OCI-LY3 (cell line): ENCODE measurements around the gene HIGD1A.

Source experiments
- H2AFZ ChIP-seq: fragments of 200-600, 300-600 bp; shearing (Covaris generic); 2 replicates; pipeline ENCODE4 v1.6.0; 2014; ENCODE audit warnings: antibody characterized with exemption, low read depth, low read length
- H3K27ac ChIP-seq: fragments of 200-600, 300-600 bp; sonication (generic); 2 replicates; pipeline ENCODE4 v1.5.1; 2014; ENCODE audit warnings: mild to moderate bottlenecking, low read length, moderate library complexity, mixed read lengths
- H3K27me3 ChIP-seq: fragments of 200-600, 300-600 bp; sonication (generic); 2 replicates; pipeline ENCODE4 v1.6.1; 2014; ENCODE audit warnings: low read depth, low read length, mixed read lengths
- H3K36me3 ChIP-seq: fragments of 200-600, 300-600 bp; sonication (generic); replicated peaks from 2 replicates; pipeline ENCODE3; 2014; ENCODE audit warnings: low read depth, low read length, mixed read lengths
- H3K4me1 ChIP-seq: fragments of 300-600, 200-600 bp; sonication (generic); 2 replicates; pipeline ENCODE4 v1.6.1; 2014; ENCODE audit warnings: low read length, mixed read lengths
- H3K4me2 ChIP-seq: fragments of 200-600, 300-600 bp; sonication (generic); 2 replicates; pipeline ENCODE4 v1.6.1; 2014; ENCODE audit warnings: low read length, mixed read lengths
- H3K4me3 ChIP-seq: fragments of 300-600, 200-600 bp; sonication (generic); 2 replicates; pipeline ENCODE4 v1.5.1; 2014; ENCODE audit warnings: antibody characterized with exemption, mild to moderate bottlenecking, low read length, moderate library complexity
- H3K79me2 ChIP-seq: fragments of 300-600, 200-600 bp; shearing (Covaris generic); 2 replicates; pipeline ENCODE4 v1.6.1; 2014; ENCODE audit warnings: mild to moderate bottlenecking, low read length, mixed read lengths
- H3K9ac ChIP-seq: fragments of 300-600, 200-600 bp; shearing (Covaris generic); 2 replicates; pipeline ENCODE4 v1.6.0; 2014; ENCODE audit warnings: mild to moderate bottlenecking, low read length, moderate library complexity
- H3K9me3 ChIP-seq: fragments of 200-600, 300-600 bp; shearing (Covaris generic); 2 replicates; pipeline ENCODE4 v1.6.1; 2014; ENCODE audit warnings: low read length, mixed read lengths; ENCODE audit not compliant: insufficient read depth
- H4K20me1 ChIP-seq: fragments of 200-600, 300-600 bp; sonication (generic); 2 replicates; pipeline ENCODE4 v1.6.1; 2016; ENCODE audit warnings: low read length, mixed read lengths; ENCODE audit not compliant: insufficient read depth
- EZH2phosphoT487 ChIP-seq: fragments of 200-600 bp; shearing (Covaris generic); IDR thresholded peaks from 2 replicates; pipeline ENCODE4 v1.6.1; 2018; ENCODE audit warnings: antibody characterized with exemption, mixed run types, low read depth
- TF ChIP-seq, protein P1 (sequence below): fragments of 200-600, 300-600 bp; sonication (generic); IDR thresholded peaks from 2 replicates; pipeline ENCODE4 v1.5.1; 2014; ENCODE audit warnings: antibody characterized with exemption, low read length, low read depth

The HIGD1A gene

DNA sequence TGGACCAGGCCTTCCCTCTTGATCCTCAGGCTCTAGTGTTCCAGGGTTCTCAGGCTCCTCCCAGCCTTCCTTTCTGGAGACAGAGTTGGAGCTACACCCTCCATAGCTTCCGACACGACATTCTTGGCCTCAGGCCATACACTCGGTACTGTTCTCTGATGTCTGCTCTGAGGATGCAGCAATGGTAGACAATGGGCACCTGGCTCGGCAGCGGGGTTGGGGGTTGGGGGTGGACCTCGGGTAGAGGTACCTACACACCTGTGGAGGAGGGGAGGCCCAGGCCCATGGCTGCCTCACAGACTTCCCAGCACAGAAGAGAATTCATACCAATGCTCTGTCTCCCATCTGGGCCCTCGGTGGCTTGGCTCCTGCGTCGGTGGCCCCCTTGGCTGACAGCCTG is 52.7 kb downstream of the HIGD1A start:
- Histone ChIP-seq H3K27ac (no peak overlapping the region), H3K9ac (no peak overlapping the region), H4K20me1 (no peaks in the 10 kb centered on the region), H3K9me3 (no peaks in the 10 kb centered on the region), H3K4me2 (no peak overlapping the region), H3K27me3 (peaks cover 4% of the 10 kb centered on the region; the same call in 1 of the 2 replicates), H3K79me2 (no peaks in the 10 kb centered on the region), H3K4me3 (no peak overlapping the region), H2AFZ (no peak overlapping the region), H3K36me3 (no peaks in the 10 kb centered on the region), H3K4me1 (no peaks in the 10 kb centered on the region)
- TF ChIP-seq EZH2phosphoT487, result no peak
- TF ChIP-seq, protein P1, sequence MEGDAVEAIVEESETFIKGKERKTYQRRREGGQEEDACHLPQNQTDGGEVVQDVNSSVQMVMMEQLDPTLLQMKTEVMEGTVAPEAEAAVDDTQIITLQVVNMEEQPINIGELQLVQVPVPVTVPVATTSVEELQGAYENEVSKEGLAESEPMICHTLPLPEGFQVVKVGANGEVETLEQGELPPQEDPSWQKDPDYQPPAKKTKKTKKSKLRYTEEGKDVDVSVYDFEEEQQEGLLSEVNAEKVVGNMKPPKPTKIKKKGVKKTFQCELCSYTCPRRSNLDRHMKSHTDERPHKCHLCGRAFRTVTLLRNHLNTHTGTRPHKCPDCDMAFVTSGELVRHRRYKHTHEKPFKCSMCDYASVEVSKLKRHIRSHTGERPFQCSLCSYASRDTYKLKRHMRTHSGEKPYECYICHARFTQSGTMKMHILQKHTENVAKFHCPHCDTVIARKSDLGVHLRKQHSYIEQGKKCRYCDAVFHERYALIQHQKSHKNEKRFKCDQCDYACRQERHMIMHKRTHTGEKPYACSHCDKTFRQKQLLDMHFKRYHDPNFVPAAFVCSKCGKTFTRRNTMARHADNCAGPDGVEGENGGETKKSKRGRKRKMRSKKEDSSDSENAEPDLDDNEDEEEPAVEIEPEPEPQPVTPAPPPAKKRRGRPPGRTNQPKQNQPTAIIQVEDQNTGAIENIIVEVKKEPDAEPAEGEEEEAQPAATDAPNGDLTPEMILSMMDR, result no peak

DNA sequence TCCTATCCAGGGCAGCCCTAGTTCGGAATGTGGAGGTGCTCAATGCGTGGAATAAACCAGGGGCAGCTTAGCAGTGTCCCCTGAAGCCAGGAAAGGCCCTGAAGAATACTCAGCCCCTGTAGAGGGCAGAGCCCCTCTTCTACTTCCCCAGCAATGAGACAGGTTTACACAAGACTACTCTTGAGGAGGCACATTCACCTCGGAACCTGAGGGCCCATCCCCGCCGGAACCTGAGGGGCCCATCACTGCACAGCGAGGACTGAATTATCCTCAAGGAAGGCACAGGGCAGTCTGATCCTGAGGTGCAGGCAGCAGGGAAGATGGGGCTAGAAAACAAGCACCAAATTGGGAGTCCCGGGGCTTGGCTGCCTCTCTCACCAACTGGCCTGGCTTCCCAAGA is 53.5 kb downstream of the HIGD1A start:
- TF ChIP-seq, protein P1, result no peak
- no peak for TF ChIP-seq EZH2phosphoT487
- no peak overlapping the region for H2AFZ ChIP-seq

DNA sequence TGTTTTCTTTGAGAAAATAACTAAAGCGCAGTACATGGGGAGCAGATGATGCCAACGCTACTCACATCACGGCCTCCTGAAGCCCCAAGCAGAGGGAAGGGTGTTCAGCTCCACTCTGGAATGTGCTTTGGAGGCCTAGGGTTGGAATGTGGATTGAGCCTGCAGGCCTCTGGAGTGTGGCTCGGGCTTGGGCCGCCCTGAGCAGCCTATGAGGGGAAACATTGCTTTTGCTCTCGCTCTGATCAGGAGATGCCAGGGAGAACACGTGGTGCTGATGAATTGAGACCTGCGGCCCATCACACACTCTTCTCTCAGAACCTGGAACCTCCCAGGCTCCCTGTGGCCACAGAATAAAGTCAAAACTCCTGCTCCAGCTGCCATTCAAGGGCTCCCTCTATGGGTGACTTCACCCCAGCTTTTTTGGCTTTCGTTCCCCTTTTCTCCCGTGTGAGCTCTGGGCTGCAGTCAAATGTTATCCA is 54.5 kb downstream of the HIGD1A start:
- Histone ChIP-seq H3K36me3 (no peaks in the 10 kb centered on the region), H3K4me1 (peaks cover 2% of the 10 kb centered on the region; the same call in 1 of the 2 replicates), H3K27me3 (peaks cover 4% of the 10 kb centered on the region; the same call in 1 of the 2 replicates)

More for the DNA sequence above, 53.5 kb downstream of the HIGD1A start:
- H4K20me1 ChIP-seq, result no peaks in the 10 kb centered on the region
- no peak overlapping the region for H3K4me2 ChIP-seq
- H3K36me3 ChIP-seq, result no peaks in the 10 kb centered on the region
- no peaks in the 10 kb centered on the region for H3K79me2 ChIP-seq
- H3K9me3 ChIP-seq, result no peaks in the 10 kb centered on the region
- H3K4me3 ChIP-seq, result no peak overlapping the region
- peaks cover 4% of the 10 kb centered on the region; the same call in 1 of the 2 replicates for H3K27me3 ChIP-seq
- H3K27ac ChIP-seq, result no peak overlapping the region
- no peak overlapping the region for H3K9ac ChIP-seq
- H3K4me1 ChIP-seq, result no peaks in the 10 kb centered on the region

GRCh38 chr3:42749025-42749752 is 55.1 kb downstream of the HIGD1A start:
- Histone ChIP-seq H3K27me3 (peaks cover 3% of the 10 kb centered on the region; the same call in 1 of the 2 replicates), H3K4me2 (no peak overlapping the region)
- no peak for TF ChIP-seq EZH2phosphoT487
- TF ChIP-seq, protein P1, result no peak

More for the DNA sequence above, 54.5 kb downstream of the HIGD1A start:
- H3K79me2 ChIP-seq, result no peaks in the 10 kb centered on the region
- TF ChIP-seq, protein P1, result peak; percentile 64
- no peak for TF ChIP-seq EZH2phosphoT487
- no peak overlapping the region for H3K27ac ChIP-seq
- no peaks in the 10 kb centered on the region for H4K20me1 ChIP-seq
- H3K9me3 ChIP-seq, result no peaks in the 10 kb centered on the region
- H2AFZ ChIP-seq, result no peak overlapping the region
- H3K4me3 ChIP-seq, result no peak overlapping the region
- no peak overlapping the region for H3K4me2 ChIP-seq
- H3K9ac ChIP-seq, result no peak overlapping the region

More at GRCh38 chr3:42749025-42749752, 55.1 kb downstream of the HIGD1A start:
- H4K20me1 ChIP-seq, result no peaks in the 10 kb centered on the region
- H3K79me2 ChIP-seq, result no peaks in the 10 kb centered on the region
- H3K27ac ChIP-seq, result no peak overlapping the region
- no peaks in the 10 kb centered on the region for H3K36me3 ChIP-seq
- no peaks in the 10 kb centered on the region for H3K9me3 ChIP-seq
- H3K4me3 ChIP-seq, result no peak overlapping the region
- no peak overlapping the region for H2AFZ ChIP-seq
- H3K9ac ChIP-seq, result no peak overlapping the region
- peaks cover 3% of the 10 kb centered on the region; the same call in 1 of the 2 replicates for H3K4me1 ChIP-seq
